ENCODE results near the gene FNIP1. TPM values are rescaled to one million over a fixed set of nuclear protein-coding genes. Genes with fewer than 3 reads are reported as not detected.
"Not testable (repeated sequence)": the region's sequence is repeated elsewhere in the genome, so short reads cannot be mapped to it uniquely, and the experiment has no call there.

Gene FNIP1
- total RNA-seq, 1 donor from 2014 or later = 33.8 TPM

GRCh38 chr5:131593436-131593835, 203.4 kb downstream of the FNIP1 start:
- intact Hi-C loops (cut with micrococcal nuclease); DNase-seq; ATAC-seq: not testable (repeated sequence)

Other genes starting within 250 kb of the FNIP1 start
- gene RAPGEF6, start 161.8 kb downstream of the FNIP1 start, total RNA-seq = 7.8 TPM
- gene MEIKIN, start 148.6 kb upstream of the FNIP1 start, total RNA-seq = not detected
- gene ACSL6, start 214.6 kb upstream of the FNIP1 start, total RNA-seq = 4.4 TPM